Stimulated activated CD4-positive, alpha-beta T cell treated with anti-CD3 and anti-CD28 coated beads, Interleukin-12 subunit alpha, Interleukin-12 subunit beta, amount 100 ng/mL, for 4 hours (primary cell): ENCODE data around the gene SOWAHC.

Experiments used
- DNase-seq: peaks from one replicate; pipeline ENCODE4 v3.0.0-alpha.2; 2020

Gene SOWAHC

DNA sequence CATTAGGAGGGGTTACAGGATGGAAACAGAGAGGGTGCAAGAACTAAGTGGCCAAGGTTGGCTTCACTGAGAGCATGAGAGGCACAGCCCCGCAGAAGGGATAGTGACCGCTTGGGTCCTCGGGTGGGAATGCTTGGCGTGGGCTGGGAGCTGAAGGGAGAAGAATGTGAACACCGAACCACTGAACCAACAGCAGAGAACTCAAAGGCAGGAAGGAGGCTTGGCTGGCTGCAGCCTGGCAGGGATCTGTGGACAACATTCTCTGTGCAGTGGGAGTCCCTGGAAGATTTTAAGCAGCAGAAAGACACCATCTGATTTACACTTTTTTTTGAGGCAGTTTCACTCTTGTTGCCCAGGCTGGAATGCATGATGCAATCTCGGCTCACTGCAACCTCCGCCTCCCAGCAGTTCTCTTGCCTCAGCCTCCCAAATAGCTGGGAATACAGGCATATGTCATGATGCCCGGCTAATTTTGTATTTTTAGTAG lies 33.9 kb downstream of the SOWAHC start:
- no peak for DNase-seq

DNA sequence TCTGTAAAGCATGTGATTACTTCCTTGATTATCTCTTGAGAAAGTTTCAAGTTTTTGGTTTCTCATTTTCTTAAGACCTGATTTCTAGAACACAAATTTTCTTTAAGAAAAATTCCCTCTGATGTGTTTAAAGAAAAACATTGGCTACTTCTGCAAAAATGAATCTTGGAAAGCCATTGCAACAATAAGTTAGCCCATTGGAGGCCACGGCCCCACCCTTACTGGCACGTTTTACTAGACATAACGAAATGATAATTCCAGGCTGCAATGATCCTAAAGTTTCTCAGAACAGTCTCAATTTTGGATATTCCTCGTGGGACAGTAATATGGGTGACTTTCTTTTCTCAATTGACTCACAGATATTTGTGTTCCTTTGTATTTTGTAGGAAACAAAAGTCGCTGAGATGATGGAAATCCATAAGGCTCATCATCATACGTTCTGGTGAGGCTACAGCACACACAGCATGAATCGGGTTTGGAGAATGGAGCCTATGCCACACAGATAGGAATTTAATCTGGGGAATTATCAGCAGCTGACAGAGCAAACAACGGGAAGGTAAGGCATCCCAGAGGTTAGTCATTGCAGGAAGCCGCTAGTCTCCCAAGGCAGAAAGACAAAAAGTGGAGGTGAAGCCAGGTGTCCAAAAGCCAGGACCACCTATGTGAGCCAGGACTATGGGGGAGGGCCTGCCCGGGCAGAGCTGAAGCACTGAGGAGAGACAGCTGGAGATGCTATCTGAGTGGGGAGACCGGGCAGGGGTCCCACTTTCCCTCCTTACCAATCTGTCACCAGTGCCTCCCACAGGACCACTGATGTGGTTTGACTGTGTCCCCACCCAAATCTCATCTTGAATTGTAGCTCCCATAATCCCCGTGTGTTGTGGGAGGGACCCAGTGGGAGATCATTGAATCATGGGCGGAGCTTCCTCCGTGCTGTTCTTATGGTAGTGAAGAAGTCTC lies 35.9 kb downstream of the SOWAHC start:
- DNase-seq = no peak

DNA sequence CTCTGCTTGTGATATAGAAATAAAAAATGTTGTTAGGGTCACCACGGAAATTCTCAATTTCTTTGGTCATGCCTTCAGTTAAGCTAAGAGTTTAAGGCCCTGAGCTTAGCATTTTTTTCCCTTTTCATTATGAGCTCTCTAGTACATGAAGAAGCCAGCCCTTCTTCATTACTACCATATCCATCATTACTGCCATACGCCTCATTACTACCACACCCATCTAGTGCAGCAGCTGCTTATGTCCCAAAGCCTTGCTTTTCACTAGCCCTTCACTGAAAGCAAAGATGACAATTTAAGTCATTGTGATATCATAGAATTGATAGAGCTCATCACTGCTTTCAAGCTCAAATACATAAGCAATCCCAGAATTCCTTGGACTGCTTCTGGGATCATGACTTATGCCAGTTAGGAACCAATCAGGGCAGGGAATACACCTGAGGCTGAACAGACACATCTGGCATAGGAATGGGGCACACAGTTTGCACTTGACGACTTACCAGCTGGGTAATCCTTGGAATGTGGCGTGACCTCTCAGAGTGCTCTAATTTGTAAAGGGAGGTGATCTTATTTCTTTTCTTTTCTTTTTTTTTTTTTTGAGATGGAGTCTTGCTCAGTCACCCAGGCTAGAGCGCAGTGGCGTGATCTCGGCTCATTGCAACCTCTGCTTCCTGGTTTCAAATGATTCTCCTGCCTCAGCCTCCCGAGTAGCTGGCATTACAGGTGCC lies 40.3 kb downstream of the SOWAHC start:
- no peak for DNase-seq

DNA sequence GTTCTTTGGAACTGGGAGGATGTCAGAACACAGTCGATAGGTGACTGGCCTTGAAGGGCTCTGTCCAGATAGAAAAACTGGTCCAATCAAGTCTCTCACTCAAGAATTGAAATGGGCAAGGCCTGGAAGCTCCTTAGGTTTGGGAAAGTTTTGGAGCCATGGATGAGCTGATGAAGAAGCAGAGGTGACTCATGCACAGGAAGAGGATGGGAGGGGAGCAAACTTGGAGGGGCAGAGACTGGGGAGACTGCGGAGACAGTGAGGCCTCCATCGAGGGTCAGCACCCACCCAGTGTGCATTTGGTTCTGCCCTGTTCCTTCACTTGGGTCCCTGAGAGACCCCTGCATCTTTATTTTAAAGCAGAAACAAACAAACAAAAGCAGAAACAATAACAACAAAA lies 41.1 kb downstream of the SOWAHC start:
- DNase-seq = no peak

DNA sequence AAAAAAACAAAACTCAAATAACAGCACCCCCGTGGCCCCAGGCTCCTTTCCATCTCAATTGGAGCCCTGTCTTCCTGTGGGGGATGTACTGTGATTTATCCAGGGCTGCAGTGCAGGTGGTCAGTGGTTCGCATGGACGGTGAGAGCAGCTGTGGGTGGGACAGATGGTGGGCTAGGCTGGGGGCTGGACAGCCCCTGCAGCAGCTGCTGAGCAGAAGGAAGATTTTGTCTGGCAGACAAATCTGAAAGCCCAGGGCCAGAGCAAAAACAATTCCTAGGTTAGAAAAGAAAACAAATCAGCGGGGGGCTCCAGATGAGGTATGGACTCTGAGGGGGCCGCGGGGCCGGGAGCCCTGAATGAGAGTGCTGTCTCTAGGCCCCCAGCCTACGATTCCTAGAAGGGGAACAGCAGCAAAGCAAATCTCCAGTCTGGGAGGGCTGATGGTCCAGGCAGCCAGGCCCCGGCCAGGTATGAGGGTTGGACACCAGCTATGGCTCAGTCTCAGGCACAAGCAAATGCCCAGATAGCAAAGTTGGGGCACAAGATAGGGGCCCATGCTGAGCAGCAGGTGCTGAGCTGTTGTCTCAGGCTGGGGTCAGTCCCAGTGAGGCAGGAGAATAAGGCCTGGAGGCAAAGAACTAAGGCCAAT lies 45.4 kb downstream of the SOWAHC start:
- no peak for DNase-seq

DNA sequence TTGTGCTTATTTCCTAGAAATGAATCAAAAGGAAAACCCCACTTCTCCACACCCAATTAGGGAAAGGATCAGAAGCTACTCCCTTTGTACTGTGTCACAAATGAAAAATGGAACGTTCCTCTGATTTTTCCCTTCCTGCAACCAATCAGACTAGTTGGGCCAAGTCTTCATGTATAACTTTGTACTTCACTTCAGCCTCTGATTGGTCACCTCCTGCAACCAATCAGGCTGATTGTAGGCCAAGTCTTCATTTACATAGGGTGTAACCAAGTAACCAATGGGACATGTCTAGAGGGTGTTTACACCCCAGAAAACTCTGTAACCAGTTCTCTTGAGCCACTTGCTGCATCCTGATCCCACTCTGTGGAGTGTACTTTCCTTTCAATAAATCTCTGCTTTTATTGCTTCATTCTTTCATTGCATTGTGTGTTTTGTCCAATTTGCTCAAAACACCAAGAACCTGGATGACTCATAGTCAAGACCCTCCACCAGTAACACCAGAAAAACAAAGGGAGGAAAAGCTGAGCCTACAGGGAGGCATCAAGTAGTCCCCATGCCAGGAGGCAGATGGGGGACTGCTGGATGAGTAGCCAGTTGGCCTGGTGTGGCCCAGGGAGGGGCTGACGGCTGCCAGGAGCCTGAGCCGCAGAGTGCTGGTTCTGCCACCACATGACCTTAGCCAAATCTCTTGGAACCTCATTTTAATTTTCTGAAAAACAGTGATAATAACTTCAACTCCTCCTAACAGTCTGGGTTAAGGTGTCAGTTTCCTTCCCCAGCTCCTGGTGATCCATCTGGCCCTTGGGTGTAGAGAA lies 46.1 kb downstream of the SOWAHC start:
- DNase-seq = no peak

DNA sequence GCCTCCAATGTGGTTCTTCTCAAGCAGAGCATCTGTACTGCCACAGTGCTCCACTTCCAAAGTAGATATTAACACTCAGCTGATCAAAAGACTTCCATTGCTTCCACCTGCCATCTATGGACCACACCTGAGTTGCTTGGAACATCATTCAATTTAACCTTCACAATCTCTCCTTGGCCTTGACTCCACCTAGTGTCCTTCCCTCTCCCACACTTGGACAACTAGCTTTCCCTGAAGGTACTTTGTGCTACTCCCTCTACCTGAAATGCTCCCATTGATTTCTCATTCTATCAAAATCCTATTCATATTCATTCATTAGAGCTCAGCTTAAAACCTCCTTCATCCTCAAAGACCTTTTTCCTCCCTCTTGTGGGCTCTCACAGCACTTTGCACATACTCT lies 48.7 kb downstream of the SOWAHC start:
- no peak for DNase-seq

DNA sequence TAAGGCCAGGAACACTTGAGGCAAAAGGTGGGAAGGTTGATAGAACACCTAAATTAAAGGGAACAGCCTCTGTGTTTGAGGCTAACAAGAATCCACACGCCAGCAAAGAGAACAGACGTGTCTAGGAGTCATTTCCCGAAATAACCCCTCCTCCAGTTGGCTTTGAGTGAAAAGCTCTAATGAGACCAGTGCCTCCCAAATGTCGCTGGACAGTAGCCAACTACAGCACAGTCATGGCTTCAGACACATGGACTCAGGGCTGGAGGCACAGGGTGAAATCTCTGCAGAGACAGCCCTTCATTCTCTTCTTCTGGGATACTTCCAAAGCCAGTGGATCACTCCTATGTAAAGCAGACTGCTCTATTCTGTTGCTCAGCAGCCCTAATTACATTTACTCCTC lies 49.6 kb downstream of the SOWAHC start:
- no peak for DNase-seq

DNA sequence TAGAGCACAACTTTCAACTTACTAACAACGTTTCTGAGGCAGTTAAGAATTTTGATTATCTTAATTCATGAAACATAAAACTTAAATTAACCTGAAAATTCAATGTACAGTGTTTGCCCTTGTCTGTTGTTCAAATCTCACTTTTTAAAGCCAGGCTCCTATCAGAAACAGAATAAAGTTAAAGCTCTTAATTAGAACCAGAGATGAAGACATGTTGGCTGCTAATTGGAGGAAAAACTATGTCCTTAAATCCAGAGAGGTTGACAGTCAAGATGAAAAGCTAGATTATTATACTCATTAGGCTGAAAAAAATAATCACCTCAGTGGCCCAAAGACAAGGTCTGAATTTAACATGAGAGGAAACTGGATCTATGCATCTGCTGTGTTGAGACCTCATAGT lies 52.3 kb downstream of the SOWAHC start:
- DNase-seq = no peak
